GM21447 (cell line): ENCODE results near the gene HMGXB3.
"Not testable (repeated sequence)": the region's sequence is repeated elsewhere in the genome, so short reads cannot be mapped to it uniquely, and the experiment has no call there.

Experiments used
- ATAC-seq: cut with Tn5 transposase; IDR thresholded peaks from one replicate; pipeline ENCODE4 v1.9.1; 2021; ENCODE audit not compliant: unreplicated experiment

Gene HMGXB3

DNA sequence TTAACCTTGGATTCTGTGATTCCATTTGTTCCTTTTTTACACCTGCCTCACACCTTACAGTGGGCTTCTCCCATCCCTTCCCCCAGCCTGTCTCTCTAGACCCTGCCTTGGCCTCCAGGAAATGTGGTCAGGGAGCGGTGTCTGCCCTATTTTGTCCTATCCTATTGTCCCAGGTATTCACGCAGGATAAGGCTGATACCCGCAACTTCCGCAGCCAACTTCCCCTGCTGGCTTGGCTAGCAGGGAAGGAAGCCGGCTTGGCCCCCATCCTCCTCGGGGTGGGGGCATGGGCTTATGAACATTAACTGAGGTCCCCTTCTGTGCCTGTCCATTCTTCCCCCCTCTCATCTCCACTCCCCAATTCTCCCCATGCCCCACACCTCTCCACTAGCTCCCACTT is 82.3 kb downstream of the HMGXB3 start:
- no peak for ATAC-seq

- ATAC-seq: not testable (repeated sequence)
Observed at GRCh38 chr5:150084754-150085153, 84.2 kb downstream of the HMGXB3 start.

DNA sequence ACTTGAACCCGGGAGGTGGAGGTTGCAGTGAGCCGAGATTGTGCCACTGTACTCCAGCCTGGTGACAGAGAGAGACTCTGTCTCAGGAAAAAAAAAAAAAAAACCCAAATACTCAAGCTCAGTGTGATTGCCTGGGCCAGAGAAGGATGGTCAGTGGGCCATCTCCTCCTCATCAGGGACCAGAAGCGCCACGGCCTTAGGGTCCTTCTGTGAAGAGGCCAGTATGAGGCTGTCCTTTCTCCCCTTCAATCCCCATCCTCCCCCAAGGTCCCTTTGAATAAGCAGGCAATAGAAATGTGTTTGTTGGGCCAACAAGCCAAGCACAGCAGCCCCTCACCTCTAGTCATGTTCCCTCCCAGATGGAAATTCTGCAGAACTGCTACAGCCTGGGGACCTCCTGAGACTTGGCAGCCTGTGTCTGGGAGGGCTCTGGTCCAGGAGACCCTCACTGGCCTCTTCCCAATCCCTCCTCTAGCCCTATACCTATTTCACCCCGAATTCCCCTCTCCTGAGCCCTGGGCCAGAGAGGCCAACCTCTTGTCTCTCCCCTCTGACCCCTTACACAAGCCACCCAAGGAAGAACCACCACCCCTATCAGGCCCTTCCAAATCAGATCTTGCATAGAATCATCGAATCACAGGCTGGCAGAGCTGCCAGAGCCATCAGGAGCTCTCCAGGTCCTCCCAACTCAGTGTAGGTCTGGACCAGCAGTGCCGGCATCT is 84.8 kb downstream of the HMGXB3 start:
- no peak for ATAC-seq

- no peak for ATAC-seq
Observed at GRCh38 chr5:150085950-150086715, 85.6 kb downstream of the HMGXB3 start, which contains the start of gene CSF1R. TSS of gene CSF1R (minus strand) at chr5:150086554. CDS start at chr5:150086427, 127 bp downstream.

- ATAC-seq: peak; percentile 96
Observed at GRCh38 chr5:150092159-150092787, 91.7 kb downstream of the HMGXB3 start.

GRCh38 chr5:150097152-150097551 is 96.6 kb downstream of the HMGXB3 start:
- no peak for ATAC-seq

DNA sequence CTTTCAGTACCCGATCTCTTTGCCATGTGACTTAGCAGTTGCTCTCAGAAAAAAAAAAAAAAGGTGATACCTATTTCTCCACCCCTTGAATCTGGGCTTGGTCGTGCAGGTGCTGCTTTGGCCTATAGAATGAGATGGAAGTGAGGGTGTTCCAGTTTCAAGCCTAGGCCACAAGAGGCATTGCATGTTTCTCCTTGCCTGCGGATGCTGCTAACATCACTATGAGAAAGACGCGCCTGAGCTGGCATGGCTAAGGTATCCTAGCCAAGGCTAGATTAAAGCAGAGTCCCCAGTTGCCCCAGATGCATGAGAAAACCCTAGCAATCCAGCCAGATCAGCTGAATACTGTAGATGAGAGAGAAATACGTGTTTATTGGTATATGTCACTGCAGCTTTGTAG is 100.5 kb downstream of the HMGXB3 start:
- ATAC-seq: no peak
